Measurements from ENCODE around the gene GPC6. TPM values are rescaled to one million over a fixed set of nuclear protein-coding genes. Genes with fewer than 3 reads are reported as not detected.
"Not testable (repeated sequence)": the region's sequence is repeated elsewhere in the genome, so short reads cannot be mapped to it uniquely, and the experiment has no call there.

The GPC6 gene
- polyA plus RNA-seq, 1 of the 3 experiments (the other 2 are of a cell fraction) = 6.7 TPM

DNA sequence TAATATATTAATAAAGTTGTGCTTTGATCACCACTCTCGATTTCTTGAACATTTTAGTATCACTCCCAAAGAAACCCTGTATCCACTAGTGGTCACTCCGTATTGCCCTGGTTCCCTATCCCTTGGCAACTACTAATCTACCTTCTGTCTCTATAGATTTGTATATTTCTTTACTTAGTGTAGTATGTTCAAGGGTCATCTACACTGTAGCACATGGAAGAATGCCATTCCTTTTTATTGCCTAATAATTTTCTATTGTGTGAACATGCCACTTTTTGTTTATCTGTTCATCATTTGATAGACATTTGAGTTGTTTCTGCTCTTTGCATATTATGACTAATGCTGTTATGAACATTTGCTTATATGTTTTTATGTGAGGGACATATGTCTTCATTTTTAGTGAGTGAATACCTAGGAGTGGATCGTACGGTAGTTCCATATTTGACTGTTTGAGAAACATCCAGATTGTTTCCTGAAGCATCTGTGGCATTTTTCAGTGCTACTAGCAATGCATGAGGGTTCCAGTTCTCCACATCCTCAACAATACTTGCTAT, 254.0 kb downstream of the GPC6 start:
- no peak for DNase-seq
- peaks cover 0 to 5% of the 10 kb centered on the region in 2 experiments; a peak in 3 of 4 replicates for H3K4me1 ChIP-seq (ENCODE audit: control insufficient read depth in 1 of 2, insufficient read depth in 2 of 2, low read depth in 1 of 2, low read length in 1 of 2)
- H3K9ac ChIP-seq = no peak overlapping the region
- H3F3A ChIP-seq (replicated peaks; ENCODE audit: insufficient read depth) = peaks cover 6% of the 10 kb centered on the region
- no peaks in the 10 kb centered on the region for H3K9me3 ChIP-seq
- no peak overlapping the region for H2AFZ ChIP-seq (ENCODE audit: low read depth)
- H3K27me3 ChIP-seq (ENCODE audit: insufficient read depth) = no peaks in the 10 kb centered on the region
- no peak overlapping the region for H3K4me3 ChIP-seq (ENCODE audit: low read depth in 2 of 2, low read length in 1 of 2)
- TF ChIP-seq, protein P1, sequence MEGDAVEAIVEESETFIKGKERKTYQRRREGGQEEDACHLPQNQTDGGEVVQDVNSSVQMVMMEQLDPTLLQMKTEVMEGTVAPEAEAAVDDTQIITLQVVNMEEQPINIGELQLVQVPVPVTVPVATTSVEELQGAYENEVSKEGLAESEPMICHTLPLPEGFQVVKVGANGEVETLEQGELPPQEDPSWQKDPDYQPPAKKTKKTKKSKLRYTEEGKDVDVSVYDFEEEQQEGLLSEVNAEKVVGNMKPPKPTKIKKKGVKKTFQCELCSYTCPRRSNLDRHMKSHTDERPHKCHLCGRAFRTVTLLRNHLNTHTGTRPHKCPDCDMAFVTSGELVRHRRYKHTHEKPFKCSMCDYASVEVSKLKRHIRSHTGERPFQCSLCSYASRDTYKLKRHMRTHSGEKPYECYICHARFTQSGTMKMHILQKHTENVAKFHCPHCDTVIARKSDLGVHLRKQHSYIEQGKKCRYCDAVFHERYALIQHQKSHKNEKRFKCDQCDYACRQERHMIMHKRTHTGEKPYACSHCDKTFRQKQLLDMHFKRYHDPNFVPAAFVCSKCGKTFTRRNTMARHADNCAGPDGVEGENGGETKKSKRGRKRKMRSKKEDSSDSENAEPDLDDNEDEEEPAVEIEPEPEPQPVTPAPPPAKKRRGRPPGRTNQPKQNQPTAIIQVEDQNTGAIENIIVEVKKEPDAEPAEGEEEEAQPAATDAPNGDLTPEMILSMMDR (IDR thresholded peaks at IDR 0.05) = no peak
- no peak for TF ChIP-seq MXI1 (IDR thresholded peaks at IDR 0.05; ENCODE audit: low read depth, low read length)
- TF ChIP-seq FOSL2 (IDR thresholded peaks at IDR 0.05; ENCODE audit: borderline replicate concordance, low read depth) = no peak
- TF ChIP-seq, protein P2, sequence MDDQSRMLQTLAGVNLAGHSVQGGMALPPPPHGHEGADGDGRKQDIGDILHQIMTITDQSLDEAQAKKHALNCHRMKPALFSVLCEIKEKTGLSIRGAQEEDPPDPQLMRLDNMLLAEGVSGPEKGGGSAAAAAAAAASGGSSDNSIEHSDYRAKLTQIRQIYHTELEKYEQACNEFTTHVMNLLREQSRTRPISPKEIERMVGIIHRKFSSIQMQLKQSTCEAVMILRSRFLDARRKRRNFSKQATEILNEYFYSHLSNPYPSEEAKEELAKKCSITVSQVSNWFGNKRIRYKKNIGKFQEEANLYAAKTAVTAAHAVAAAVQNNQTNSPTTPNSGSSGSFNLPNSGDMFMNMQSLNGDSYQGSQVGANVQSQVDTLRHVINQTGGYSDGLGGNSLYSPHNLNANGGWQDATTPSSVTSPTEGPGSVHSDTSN (IDR thresholded peaks at IDR 0.05) = no peak
- H4K20me1 ChIP-seq (ENCODE audit: insufficient read depth) = no peaks in the 10 kb centered on the region
- POLR2A ChIA-PET = no interaction called here
- no peak overlapping the region for H3K27ac ChIP-seq (ENCODE audit: low read depth in 2 of 2, low read length in 1 of 2)
- no peaks in the 10 kb centered on the region for H3K36me3 ChIP-seq (replicated peaks in 1 of 2; ENCODE audit: control insufficient read depth in 1 of 2, insufficient read depth in 2 of 2, low read length in 1 of 2)
- CTCF ChIA-PET = interaction anchor here (0.7 to 1.4 kb wide), 2 partner anchors 232 to 431 kb away, joined by 3 read pairs; no protein-coding TSS in a partner anchor
- no peak overlapping the region for H3K4me2 ChIP-seq
- 87% methylated on average over 4 of the region's 4 CpGs for whole genome bisulfite sequencing (ENCODE audit: low lambda C conversion rate)
- H3K9me2 ChIP-seq = no peaks in the 10 kb centered on the region
- no peaks in the 10 kb centered on the region for H3K79me2 ChIP-seq (ENCODE audit: insufficient read depth)

DNA sequence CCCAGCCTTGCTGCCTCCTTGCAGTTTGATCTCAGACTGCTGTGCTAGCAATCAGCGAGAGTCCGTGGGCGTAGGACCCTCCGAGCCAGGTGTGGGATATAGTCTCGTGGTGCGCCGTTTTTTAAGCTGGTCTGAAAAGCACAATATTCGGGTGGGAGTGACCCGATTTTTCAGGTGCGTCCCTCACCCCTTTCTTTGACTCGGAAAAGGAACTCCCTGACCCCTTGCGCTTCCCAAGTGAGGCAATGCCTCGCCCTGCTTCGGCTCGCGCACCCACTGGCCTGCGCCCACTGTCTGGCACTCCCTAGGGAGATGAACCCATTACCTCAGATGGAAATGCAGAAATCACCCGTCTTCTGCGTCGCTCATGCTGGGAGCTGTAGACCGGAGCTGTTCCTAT, 269.5 kb downstream of the GPC6 start:
- H3K9me2 ChIP-seq; DNase-seq; H3K9me3 ChIP-seq; H3K4me2 ChIP-seq; H3K9ac ChIP-seq; H4K20me1 ChIP-seq (ENCODE audit: insufficient read depth); H3K4me3 ChIP-seq (ENCODE audit: low read depth in 2 of 2, low read length in 1 of 2); H3K79me2 ChIP-seq (ENCODE audit: insufficient read depth); H3F3A ChIP-seq (replicated peaks; ENCODE audit: insufficient read depth); H2AFZ ChIP-seq (ENCODE audit: low read depth); H3K27me3 ChIP-seq (ENCODE audit: insufficient read depth); H3K36me3 ChIP-seq (replicated peaks in 1 of 2; ENCODE audit: control insufficient read depth in 1 of 2, insufficient read depth in 2 of 2, low read length in 1 of 2); POLR2A ChIA-PET: not testable (repeated sequence)
- WGBS (ENCODE audit: low lambda C conversion rate) = 94% methylated on average over 17 of the region's 21 CpGs
- H3K27ac ChIP-seq (ENCODE audit: low read depth in 2 of 2, low read length in 1 of 2) = peak overlapping the region in 1 of 2 experiments; percentile 97; a peak in 2 of 4 replicates
- CTCF ChIA-PET = interaction anchor here (0.8 kb wide), 1 partner anchor 268 kb away, joined by 3 read pairs; no protein-coding TSS in a partner anchor
- peaks cover 5 to 10% of the 10 kb centered on the region in 2 experiments; a peak in 3 of 4 replicates for H3K4me1 ChIP-seq (ENCODE audit: control insufficient read depth in 1 of 2, insufficient read depth in 2 of 2, low read depth in 1 of 2, low read length in 1 of 2)

DNA sequence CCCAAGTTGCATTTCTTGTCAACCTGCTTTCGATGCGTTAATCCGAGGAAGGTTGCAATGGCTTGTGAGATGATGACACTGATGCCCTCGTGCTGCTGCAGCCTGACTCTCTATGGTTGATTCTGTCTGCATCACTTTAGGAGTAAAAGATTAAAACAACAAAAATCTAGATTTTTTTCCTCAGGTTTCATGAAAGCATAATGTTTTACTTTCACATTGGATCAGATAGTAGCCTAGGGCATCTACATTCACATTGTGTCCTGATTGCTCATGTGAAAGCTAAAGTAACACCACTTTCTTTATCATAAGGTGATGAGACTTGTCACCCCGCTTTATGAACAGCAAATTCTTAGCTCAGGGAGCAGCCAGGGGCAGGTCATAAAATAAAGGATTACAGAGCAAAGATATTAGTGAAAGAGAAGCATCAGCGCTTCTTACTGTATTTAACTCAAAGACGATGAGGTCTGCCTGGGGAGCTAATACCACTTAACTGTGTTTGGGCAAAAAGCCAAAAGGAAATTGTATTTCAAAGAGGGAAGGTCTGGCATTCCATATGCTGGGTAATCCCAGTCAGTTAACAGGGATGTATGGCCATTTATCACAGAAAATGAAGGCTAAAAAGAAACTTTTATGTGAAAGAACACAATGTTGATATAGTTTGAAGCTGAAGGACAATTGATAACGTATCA, 270.5 kb downstream of the GPC6 start:
- H3K27me3 ChIP-seq (ENCODE audit: insufficient read depth) = no peaks in the 10 kb centered on the region
- H3K4me2 ChIP-seq = peak overlapping the region; percentile 66
- H3K36me3 ChIP-seq (replicated peaks in 1 of 2; ENCODE audit: control insufficient read depth in 1 of 2, insufficient read depth in 2 of 2, low read length in 1 of 2) = no peaks in the 10 kb centered on the region
- H3K9me3 ChIP-seq = no peaks in the 10 kb centered on the region
- peak overlapping the region; percentile 33 to 45; a peak in 3 of 4 replicates for H3K4me3 ChIP-seq (ENCODE audit: low read depth in 2 of 2, low read length in 1 of 2)
- peaks cover 5 to 10% of the 10 kb centered on the region in 2 experiments; a peak in 3 of 4 replicates for H3K4me1 ChIP-seq (ENCODE audit: control insufficient read depth in 1 of 2, insufficient read depth in 2 of 2, low read depth in 1 of 2, low read length in 1 of 2)
- ChIA-PET POLR2A (no interaction called here), CTCF (interaction anchor here (0.8 to 1.1 kb wide), 4 partner anchors 19 to 269 kb away, joined by 3 read pairs; no protein-coding TSS in a partner anchor)
- H4K20me1 ChIP-seq (ENCODE audit: insufficient read depth) = no peaks in the 10 kb centered on the region
- H2AFZ ChIP-seq (ENCODE audit: low read depth) = no peak overlapping the region
- H3K27ac ChIP-seq (ENCODE audit: low read depth in 2 of 2, low read length in 1 of 2) = peak overlapping the region in 1 of 2 experiments; percentile 97; a peak in 2 of 4 replicates
- H3K9ac ChIP-seq = 0 out of 2 replicates have a peak overlapping the region, but pooled peaks have one; percentile 5
- H3K79me2 ChIP-seq (ENCODE audit: insufficient read depth) = no peaks in the 10 kb centered on the region
- peak; percentile 77 for DNase-seq
- H3K9me2 ChIP-seq = no peaks in the 10 kb centered on the region
- no peaks in the 10 kb centered on the region for H3F3A ChIP-seq (replicated peaks; ENCODE audit: insufficient read depth)
- 26% methylated on average over 8 of the region's 8 CpGs for WGBS (ENCODE audit: low lambda C conversion rate)
- no peak for TF ChIP-seq ELF1 (IDR thresholded peaks at IDR 0.05)
- TF ChIP-seq POLR2AphosphoS5 (IDR thresholded peaks at IDR 0.05; ENCODE audit: low read depth, low read length) = no peak
- TF ChIP-seq, protein P3, sequence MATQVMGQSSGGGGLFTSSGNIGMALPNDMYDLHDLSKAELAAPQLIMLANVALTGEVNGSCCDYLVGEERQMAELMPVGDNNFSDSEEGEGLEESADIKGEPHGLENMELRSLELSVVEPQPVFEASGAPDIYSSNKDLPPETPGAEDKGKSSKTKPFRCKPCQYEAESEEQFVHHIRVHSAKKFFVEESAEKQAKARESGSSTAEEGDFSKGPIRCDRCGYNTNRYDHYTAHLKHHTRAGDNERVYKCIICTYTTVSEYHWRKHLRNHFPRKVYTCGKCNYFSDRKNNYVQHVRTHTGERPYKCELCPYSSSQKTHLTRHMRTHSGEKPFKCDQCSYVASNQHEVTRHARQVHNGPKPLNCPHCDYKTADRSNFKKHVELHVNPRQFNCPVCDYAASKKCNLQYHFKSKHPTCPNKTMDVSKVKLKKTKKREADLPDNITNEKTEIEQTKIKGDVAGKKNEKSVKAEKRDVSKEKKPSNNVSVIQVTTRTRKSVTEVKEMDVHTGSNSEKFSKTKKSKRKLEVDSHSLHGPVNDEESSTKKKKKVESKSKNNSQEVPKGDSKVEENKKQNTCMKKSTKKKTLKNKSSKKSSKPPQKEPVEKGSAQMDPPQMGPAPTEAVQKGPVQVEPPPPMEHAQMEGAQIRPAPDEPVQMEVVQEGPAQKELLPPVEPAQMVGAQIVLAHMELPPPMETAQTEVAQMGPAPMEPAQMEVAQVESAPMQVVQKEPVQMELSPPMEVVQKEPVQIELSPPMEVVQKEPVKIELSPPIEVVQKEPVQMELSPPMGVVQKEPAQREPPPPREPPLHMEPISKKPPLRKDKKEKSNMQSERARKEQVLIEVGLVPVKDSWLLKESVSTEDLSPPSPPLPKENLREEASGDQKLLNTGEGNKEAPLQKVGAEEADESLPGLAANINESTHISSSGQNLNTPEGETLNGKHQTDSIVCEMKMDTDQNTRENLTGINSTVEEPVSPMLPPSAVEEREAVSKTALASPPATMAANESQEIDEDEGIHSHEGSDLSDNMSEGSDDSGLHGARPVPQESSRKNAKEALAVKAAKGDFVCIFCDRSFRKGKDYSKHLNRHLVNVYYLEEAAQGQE (IDR thresholded peaks at IDR 0.05; ENCODE audit: low read depth, low read length) = no peak
- TF ChIP-seq JUND (IDR thresholded peaks at IDR 0.05) = no peak
- TF ChIP-seq, protein P4, sequence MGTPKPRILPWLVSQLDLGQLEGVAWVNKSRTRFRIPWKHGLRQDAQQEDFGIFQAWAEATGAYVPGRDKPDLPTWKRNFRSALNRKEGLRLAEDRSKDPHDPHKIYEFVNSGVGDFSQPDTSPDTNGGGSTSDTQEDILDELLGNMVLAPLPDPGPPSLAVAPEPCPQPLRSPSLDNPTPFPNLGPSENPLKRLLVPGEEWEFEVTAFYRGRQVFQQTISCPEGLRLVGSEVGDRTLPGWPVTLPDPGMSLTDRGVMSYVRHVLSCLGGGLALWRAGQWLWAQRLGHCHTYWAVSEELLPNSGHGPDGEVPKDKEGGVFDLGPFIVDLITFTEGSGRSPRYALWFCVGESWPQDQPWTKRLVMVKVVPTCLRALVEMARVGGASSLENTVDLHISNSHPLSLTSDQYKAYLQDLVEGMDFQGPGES (IDR thresholded peaks at IDR 0.05; ENCODE audit: low read depth, low read length) = no peak
- no peak for TF ChIP-seq TEAD4 (IDR thresholded peaks at IDR 0.05; ENCODE audit: borderline replicate concordance, insufficient read depth)
- TF ChIP-seq MXI1 (IDR thresholded peaks at IDR 0.05; ENCODE audit: low read depth, low read length) = 0 out of 2 replicates have a peak, but pooled peaks have one; percentile 21
- no peak for TF ChIP-seq TAF1 (IDR thresholded peaks at IDR 0.05; ENCODE audit: borderline replicate concordance, low read depth, low read length)
